ENCODE data around the gene EIF1.
"Not testable (repeated sequence)": the region's sequence is repeated elsewhere in the genome, so short reads cannot be mapped to it uniquely, and the experiment has no call there.

EIF1 gene

GRCh38 chr17:41656249-41657023 is 32.2 kb upstream of the EIF1 start:
- no peak for DNase-seq

- DNase-seq, result no peak
These were observed 31.4 kb upstream of the EIF1 start for GRCh38 chr17:41657176-41657754.

- DNase-seq, result no peak
These were observed 30.7 kb upstream of the EIF1 start for GRCh38 chr17:41657936-41658335.

GRCh38 chr17:41658846-41659245 is 29.8 kb upstream of the EIF1 start:
- DNase-seq, result no peak

- DNase-seq, result no peak
These were observed 29.1 kb upstream of the EIF1 start for GRCh38 chr17:41659427-41660212.

- no peak for DNase-seq
These were observed 28.4 kb upstream of the EIF1 start for GRCh38 chr17:41660221-41660711.

- no peak for DNase-seq
These were observed 25.1 kb upstream of the EIF1 start for GRCh38 chr17:41663451-41664171.

- DNase-seq, result no peak
These were observed 24.6 kb upstream of the EIF1 start for GRCh38 chr17:41664172-41664457.

GRCh38 chr17:41664587-41665565 is 23.8 kb upstream of the EIF1 start:
- DNase-seq, result no peak

- DNase-seq, result peak; percentile 89
These were observed 23.0 kb upstream of the EIF1 start for GRCh38 chr17:41665566-41666236.

- DNase-seq, result peak; percentile 78
These were observed 22.4 kb upstream of the EIF1 start for GRCh38 chr17:41666237-41666641.

GRCh38 chr17:41666708-41667279 is 21.9 kb upstream of the EIF1 start:
- DNase-seq, result peak; percentile 72

- no peak for DNase-seq
These were observed 21.2 kb upstream of the EIF1 start for GRCh38 chr17:41667280-41668041.

GRCh38 chr17:41672153-41672552 is 16.5 kb upstream of the EIF1 start:
- DNase-seq, result no peak

GRCh38 chr17:41675157-41676057 is 13.3 kb upstream of the EIF1 start:
- not testable (repeated sequence) for DNase-seq

GRCh38 chr17:41676058-41676419 is 12.6 kb upstream of the EIF1 start:
- no peak for DNase-seq

- DNase-seq, result no peak
These were observed 10.2 kb upstream of the EIF1 start for GRCh38 chr17:41678411-41678906.

- DNase-seq, result no peak
These were observed 9.6 kb upstream of the EIF1 start for GRCh38 chr17:41678907-41679739.
